ENCODE data around the gene HOXB3.

DNA sequence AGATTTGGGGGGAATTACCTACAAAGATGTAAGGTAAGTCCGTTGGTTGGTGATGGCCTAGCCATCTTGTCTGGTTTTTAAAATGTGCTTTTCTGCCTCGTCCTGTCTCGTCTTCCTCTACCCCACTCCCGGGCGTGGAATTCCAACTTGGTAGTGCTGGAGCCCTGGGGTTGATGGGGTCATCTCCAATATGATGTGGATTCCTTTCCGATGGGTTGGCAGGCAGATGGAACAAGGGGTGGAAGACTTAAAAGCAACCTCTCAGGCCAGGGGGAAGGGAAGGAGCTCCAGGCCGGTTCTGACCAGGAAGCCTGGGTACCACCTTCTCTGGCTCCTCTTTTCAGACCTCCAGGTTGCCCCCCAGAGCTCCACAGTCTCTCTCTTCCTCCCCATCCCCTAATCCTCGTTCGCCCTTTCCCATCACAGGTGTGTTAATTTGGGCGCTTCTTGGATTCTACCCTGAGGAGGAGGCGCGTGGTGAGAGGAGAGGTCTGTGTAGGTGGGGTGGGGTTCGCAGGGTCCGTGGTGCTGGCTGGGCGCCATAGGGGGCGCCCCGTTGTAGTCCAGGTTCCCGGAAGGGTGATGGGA, 40.0 kb downstream of the HOXB3 start:
- TF ChIP-seq, protein P1, sequence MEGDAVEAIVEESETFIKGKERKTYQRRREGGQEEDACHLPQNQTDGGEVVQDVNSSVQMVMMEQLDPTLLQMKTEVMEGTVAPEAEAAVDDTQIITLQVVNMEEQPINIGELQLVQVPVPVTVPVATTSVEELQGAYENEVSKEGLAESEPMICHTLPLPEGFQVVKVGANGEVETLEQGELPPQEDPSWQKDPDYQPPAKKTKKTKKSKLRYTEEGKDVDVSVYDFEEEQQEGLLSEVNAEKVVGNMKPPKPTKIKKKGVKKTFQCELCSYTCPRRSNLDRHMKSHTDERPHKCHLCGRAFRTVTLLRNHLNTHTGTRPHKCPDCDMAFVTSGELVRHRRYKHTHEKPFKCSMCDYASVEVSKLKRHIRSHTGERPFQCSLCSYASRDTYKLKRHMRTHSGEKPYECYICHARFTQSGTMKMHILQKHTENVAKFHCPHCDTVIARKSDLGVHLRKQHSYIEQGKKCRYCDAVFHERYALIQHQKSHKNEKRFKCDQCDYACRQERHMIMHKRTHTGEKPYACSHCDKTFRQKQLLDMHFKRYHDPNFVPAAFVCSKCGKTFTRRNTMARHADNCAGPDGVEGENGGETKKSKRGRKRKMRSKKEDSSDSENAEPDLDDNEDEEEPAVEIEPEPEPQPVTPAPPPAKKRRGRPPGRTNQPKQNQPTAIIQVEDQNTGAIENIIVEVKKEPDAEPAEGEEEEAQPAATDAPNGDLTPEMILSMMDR (IDR thresholded peaks at IDR 0.05; ENCODE audit: poor library complexity, severe bottlenecking) = no peak
- TF ChIP-seq EP300 (conservative IDR thresholded peaks at IDR 0.05; ENCODE audit: poor library complexity, severe bottlenecking) = no peak

All from neural cell (in vitro differentiated cells).